Ovary (tissue), 9 donors: ENCODE data around the gene AOC3. TPM values are rescaled to one million over a fixed set of nuclear protein-coding genes. Genes with fewer than 3 reads are reported as not detected.
"Not testable (repeated sequence)": the region's sequence is repeated elsewhere in the genome, so short reads cannot be mapped to it uniquely, and the experiment has no call there.

Experiments
- DNase-seq, 5 donors: peaks; one replicate each; pipeline ENCODE4 v3.0.0-alpha.2; 2019 to 2020
- H3K27ac ChIP-seq, 2 donors: fragments of 200-600 bp; one replicate each; pipeline versions ENCODE4 v1.5.1 to v1.8.0; 2019 to 2022
- H3K27me3 ChIP-seq: fragments of 200-600 bp; one replicate; pipeline ENCODE4 v1.8.0; 2022
- H3K36me3 ChIP-seq: fragments of 200-600 bp; sonication (generic); one replicate; pipeline ENCODE4 v1.5.1; 2019
- H3K4me1 ChIP-seq: one replicate; pipeline ENCODE4 v1.8.1; 2013; ENCODE audit warnings: mild to moderate bottlenecking, moderate library complexity; ENCODE audit not compliant: insufficient read depth
- H3K4me3 ChIP-seq: fragments of 200-600 bp; sonication (generic); one replicate; pipeline ENCODE4 v1.5.1; 2017
- H3K9me3 ChIP-seq, 2 donors: fragments of 200-600 bp in 1 of 2; sonication (generic) in 1 of 2; one replicate each; pipeline versions ENCODE4 v1.5.1 to v1.8.1; 2013 to 2019; ENCODE audit warnings: mild to moderate bottlenecking in 1 of 2, moderate library complexity in 1 of 2
- CTCF ChIP-seq, 3 donors: fragments of 450-650 bp in 2 of 3; fragments of 200-600 bp in 1 of 3; IDR thresholded peaks; one replicate each; pipeline versions ENCODE4 v1.5.1 to v1.8.0; 2016 to 2022; ENCODE audit warnings: antibody characterized with exemption in 3 of 3, mild to moderate bottlenecking in 1 of 3
- EP300 ChIP-seq: sonication (generic); formaldehyde crosslinking; IDR thresholded peaks from one replicate; pipeline ENCODE4 v1.6.1; 2017; ENCODE audit warnings: antibody characterized with exemption
- POLR2A ChIP-seq: fragments of 450-650 bp; IDR thresholded peaks from one replicate; pipeline ENCODE4 v1.6.1; 2017; ENCODE audit warnings: antibody characterized with exemption, mild to moderate bottlenecking, moderate library complexity
- whole genome bisulfite sequencing, 3 donors: extraction: QIAGEN DNeasy Blood & Tissue Kit in 1 of 3; methylation state at CpG; one replicate each; pipeline versions ENCODE4 v1.1.5 to v1.1.7; 2013 to 2017; 5-methylcytosine and 5-hydroxymethylcytosine counted together
- intact Hi-C, 4 donors: fragments of 100-400 bp; cut with DNase I; formaldehyde crosslinking; loops; one replicate each; pipeline versions ENCODE4 v1.11.0 to v1.15.1; 2022 to 2023
- polyA plus RNA-seq, 2 donors: library from polyadenylated mRNA; stranded (reverse); fragments of 200-250 nt in 1 of 2; fragments of 350-450 nt in 1 of 2; fragmentation: Illumina TruSeq in 1 of 2; extraction: RNeasy Lipid Tissue Mini Kit (QIAGEN cat#74804) in 1 of 2; gene quantifications; one replicate each; pipeline ENCODE4 v1.2.3, GENCODE V29; 2013 to 2014
- total RNA-seq, 7 donors: library from RNA; depleted of rRNA in 2 of 7; stranded (reverse); fragments of >200 nt in 2 of 7; fragmentation: NEBNext Ultra II Directional in 3 of 7; extraction: Animal tissue kit (Norgen Biotek cat#: 25700) in 3 of 7; gene quantifications; one replicate each; pipeline versions ENCODE4 v1.1.0 to v1.2.4, GENCODE V29; 2016 to 2023
- donor health status: DM: no; HTN: no; CAD: no; lungs with moderate emphysema.
- donor health status: DM: no; HTN: no; CAD: no.
- donor health status: Bipolar disorder and iron deficiency.
- donor health status: DM: yes; HTN: yes; CAD: no.
- donor health status: DM: no; HTN: no; CAD: no.
- donor health status: DM: yes; HTN: yes; CAD: no.

AOC3 gene
- total and polyA plus RNA-seq, 9 donors, result 0.72 to 197 (median 15.8) TPM

- no peaks in the 10 kb centered on the region for H3K27me3 ChIP-seq
- no peaks in the 10 kb centered on the region for H3K4me1 ChIP-seq
- intact Hi-C loops, result no loop called here
- no peaks in the 10 kb centered on the region for H3K9me3 ChIP-seq
- WGBS, 3 donors, result 37 to 44% (median 40%) methylated on average over 13 of the region's 13 CpGs
- TF ChIP-seq EP300, result no peak
- TF ChIP-seq POLR2A, result no peak
- no peak for TF ChIP-seq CTCF (IDR thresholded peaks at IDR 0.05)
- DNase-seq, result no peak
- no peak overlapping the region for H3K27ac ChIP-seq
- H3K4me3 ChIP-seq, result no peak overlapping the region
- H3K36me3 ChIP-seq, result no peaks in the 10 kb centered on the region
Measured at GRCh38 chr17:42878123-42878880, 27.3 kb downstream of the AOC3 start.

DNA sequence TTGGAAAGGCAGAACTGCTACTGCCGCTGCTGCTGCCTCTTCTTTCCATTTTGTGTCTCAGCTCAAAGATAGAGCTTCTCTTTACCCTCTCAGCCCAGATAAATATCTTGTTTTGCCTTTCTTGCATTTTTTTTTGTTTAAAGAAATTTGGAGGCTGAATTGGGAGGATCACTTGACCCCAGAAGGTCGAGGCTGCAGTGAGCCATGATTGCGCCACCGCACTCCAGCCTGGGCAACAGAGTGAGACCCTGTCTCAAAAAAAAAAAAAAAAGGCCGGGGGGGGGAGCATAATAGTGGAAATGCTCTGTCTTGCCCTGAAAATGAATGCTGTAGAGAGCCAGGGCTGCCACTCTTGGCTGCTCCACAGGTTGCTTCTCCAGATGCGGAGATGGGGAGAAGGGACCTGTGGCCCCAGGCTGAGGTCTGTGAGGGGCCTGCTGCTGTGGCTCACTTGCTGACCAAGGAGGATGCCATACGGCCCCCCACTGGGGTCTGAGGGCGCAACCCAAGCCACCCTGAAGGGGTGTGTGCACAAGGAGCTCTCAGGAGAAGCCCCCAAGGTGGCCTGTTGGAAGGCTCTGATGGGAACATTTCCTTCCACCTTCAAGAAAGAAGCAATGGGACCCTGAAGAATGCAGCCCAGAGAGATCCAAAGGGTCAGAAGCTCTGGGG lies 28.1 kb downstream of the AOC3 start:
- intact Hi-C loops, result no loop called here
- TF ChIP-seq CTCF (IDR thresholded peaks at IDR 0.05), result no peak
- no peak for TF ChIP-seq EP300
- TF ChIP-seq POLR2A, result no peak
- H3K4me1 ChIP-seq, result no peaks in the 10 kb centered on the region
- H3K4me3 ChIP-seq, result no peak overlapping the region
- WGBS, 3 donors, result 76 to 88% (median 86%) methylated on average over 8 of the region's 8 CpGs
- H3K36me3 ChIP-seq, result no peaks in the 10 kb centered on the region
- no peak for DNase-seq
- no peaks in the 10 kb centered on the region for H3K9me3 ChIP-seq
- H3K27ac ChIP-seq, result no peak overlapping the region
- H3K27me3 ChIP-seq, result no peaks in the 10 kb centered on the region

- H3K4me3 ChIP-seq, result no peak overlapping the region
- H3K27me3 ChIP-seq, result no peaks in the 10 kb centered on the region
- H3K9me3 ChIP-seq, result no peaks in the 10 kb centered on the region
- no peaks in the 10 kb centered on the region for H3K36me3 ChIP-seq
- TF ChIP-seq CTCF (IDR thresholded peaks at IDR 0.05), result no peak
- TF ChIP-seq EP300, result no peak
- H3K4me1 ChIP-seq, result no peaks in the 10 kb centered on the region
- 47 to 67% (median 49%) methylated on average over 6 of the region's 6 CpGs for WGBS, 3 donors
- intact Hi-C loops, result no loop called here
- H3K27ac ChIP-seq, result no peak overlapping the region
- DNase-seq, result no peak
Measured at GRCh38 chr17:42879596-42879985, 28.6 kb downstream of the AOC3 start.

DNA sequence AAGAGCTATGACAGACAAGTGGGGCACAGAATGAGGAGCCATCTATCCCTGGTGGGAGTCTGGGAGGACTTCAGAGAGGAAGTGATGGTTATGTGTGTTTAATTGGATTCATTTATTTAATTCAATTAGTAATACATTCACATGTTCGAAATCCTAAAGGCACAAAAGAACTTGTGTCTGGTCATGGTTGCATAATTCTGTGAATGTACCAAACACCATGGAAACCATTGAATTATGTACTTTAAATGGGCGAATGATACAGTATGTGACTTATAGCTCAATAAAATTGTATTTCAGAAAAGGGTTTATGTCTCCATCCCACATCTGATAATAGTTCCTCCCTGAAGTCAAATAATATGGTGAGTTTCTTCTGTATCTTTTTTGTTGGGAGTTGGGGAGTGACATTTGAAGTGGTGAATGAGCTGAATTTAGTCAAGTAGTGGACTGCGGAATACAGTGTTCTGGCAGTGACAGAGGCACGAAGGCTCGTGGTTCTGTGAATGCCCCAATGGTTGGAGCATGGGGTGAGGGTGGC lies 29.8 kb downstream of the AOC3 start:
- no peak for DNase-seq
- 83 to 87% (median 86%) methylated on average over 5 of the region's 5 CpGs for WGBS, 3 donors
- Histone ChIP-seq H3K4me3 (no peak overlapping the region), H3K4me1 (no peaks in the 10 kb centered on the region), H3K27ac (no peak overlapping the region), H3K9me3 (no peaks in the 10 kb centered on the region), H3K36me3 (no peaks in the 10 kb centered on the region), H3K27me3 (no peaks in the 10 kb centered on the region)
- TF ChIP-seq EP300 (no peak), CTCF (IDR thresholded peaks at IDR 0.05) (no peak), POLR2A (no peak)
- intact Hi-C loops, result no loop called here

DNA sequence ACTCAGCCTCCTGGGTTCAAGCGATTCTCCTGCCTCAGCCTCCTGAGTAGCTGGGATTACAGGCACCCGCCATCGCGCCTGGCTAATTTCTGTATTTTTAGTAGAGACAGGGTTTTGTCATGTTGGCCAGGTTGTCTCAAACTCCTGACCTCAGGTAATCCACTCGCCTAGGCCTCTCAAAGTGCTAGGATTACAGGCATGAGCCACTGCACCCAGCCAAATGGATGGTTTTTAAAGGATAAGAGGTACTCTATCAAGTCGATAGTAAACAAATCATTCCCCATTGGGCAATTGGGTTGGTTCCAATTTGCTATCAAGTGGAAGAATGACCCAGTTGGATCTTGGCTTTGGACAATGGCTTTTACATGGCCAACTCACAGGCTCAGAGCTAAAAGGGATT lies 30.7 kb downstream of the AOC3 start:
- 91 to 94% (median 92%) methylated on average over 6 of the region's 6 CpGs for WGBS, 3 donors
- H3K4me3 ChIP-seq, H3K9me3 ChIP-seq, H3K27ac ChIP-seq, intact Hi-C loops, DNase-seq, H3K36me3 ChIP-seq, H3K4me1 ChIP-seq, H3K27me3 ChIP-seq: not testable (repeated sequence)
